Right renal pelvis (tissue), 4 donors: ENCODE measurements around the gene SHC1. TPM values are rescaled to one million over a fixed set of nuclear protein-coding genes. Genes with fewer than 3 reads are reported as not detected.

Experiments used
- DNase-seq, 4 donors: peaks; one replicate each; pipeline ENCODE4 v3.0.0-alpha.2; 2013; ENCODE audit warnings: low read depth in 4 of 4, low spot score in 3 of 4, missing footprints in 1 of 4
- polyA plus RNA-seq, 4 donors: library from polyadenylated mRNA; unstranded; fragments of 120-200 nt; gene quantifications; one replicate each; pipeline ENCODE4 v1.2.1, GENCODE V29; 2013; ENCODE audit not compliant: insufficient read length in 4 of 4

Gene SHC1
- polyA plus RNA-seq, 4 donors: 87.1 to 89.4 (median 88.0) TPM

- DNase-seq: no peak
Measured at GRCh38 chr1:154940651-154941194, 29.8 kb downstream of the SHC1 start.

DNA sequence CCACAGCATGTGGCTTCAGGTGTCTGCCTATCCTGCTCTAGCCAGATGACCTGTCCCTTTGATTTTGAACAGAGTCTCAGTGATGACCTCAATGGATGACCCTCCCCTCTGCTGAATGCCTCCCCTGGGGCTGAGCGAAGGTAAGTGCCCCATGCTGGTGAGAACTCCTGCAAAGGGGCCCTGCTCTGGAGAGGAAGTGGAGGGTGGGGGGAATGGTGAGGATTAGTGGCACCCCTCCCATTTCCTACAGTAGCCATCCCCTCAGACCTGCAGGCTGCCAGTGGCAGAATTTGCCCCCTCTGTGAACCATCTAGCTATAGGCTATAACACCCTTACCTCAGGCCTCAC lies 30.4 kb downstream of the SHC1 start:
- DNase-seq: no peak

- no peak for DNase-seq
Measured at GRCh38 chr1:154938604-154939399, 31.7 kb downstream of the SHC1 start.

DNA sequence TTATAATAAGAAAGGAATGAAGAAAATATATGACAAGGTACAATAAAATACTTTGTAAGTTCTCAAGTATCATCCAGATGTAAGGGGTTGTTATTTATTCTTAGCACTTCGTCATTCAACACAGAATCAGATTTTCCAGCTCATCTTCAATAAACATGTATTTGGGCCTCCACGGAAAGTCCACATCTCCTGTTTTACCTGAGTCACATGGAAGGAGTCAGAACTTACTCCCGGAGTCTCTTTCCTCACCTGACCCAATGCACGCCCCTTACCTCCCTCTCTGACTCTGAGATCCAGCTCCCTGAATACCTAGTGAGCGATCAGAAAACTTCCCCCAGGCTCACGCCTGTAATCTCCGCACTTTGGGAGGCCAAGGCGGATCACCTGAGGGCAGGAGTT lies 32.6 kb downstream of the SHC1 start:
- DNase-seq: no peak

DNA sequence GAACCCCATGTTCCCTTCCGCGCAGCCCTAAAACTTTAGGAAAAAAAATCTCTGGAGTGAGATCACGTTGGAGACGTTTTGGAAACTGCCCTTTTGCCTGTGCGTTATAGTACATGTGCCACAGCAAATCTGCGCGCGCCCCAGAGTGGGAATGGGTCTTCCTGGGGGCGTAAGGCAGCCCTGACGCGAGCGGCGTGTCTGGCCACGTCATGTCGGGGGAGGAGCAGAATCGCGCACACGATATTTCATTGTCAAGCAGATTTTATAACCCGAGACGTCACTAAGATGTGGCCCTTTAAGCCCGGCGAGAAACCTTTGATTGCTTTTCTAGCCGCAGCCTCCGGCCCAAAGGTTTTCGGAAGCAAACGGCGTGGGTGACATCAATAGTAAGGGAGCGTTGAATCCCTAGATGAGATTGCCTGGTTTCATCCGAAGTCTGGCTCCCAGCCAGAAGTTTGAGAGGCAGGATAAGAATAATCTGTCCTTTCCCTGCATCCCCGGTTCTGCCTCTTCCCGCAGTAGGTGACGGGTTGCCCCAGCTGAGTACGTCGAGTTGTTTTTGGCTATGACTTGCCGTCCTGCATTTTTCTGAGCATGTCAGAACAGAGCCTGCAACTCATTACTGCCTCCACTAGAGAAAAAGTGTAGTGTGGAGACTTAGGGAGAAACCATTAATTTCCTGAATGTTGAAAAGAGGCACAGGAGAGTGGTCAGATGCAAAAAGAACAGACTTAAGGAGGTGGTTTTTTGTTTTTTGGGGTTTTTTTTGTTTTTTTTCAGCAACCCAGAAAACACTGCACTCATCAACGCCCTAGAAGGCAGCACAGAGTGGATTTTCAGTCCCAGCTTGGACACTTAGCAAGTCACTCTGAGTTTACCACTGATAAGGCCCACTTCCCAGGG lies 33.2 kb downstream of the SHC1 start:
- peak; percentile 89 to 94 (median 90) for DNase-seq

DNA sequence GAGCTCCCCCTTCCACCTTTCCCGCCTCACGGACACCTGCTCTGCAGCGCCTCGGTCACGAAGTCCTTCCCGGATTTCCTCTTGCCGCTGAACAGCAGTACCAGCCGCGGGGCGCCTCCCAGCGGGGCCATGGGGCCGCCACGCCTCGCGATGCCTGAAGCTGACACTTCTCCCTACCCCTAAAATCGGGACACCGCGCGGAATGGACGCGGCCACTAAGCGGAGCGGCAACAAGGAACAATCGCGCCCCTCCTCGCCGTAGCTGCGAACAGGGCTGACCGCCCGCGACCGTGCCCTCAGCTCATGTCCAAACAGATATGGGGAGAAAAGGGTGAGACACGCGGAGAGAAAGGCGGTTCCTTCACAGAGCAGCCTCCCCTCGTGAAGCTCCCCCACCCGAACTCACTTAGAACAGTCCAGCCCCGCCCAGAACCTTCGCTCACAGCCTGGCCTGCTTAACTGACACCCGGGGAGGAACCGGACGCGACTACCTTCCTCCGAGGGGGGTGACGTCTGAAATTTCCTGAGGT lies 33.9 kb downstream of the SHC1 start, which contains the start of gene PMVK:
PMVK (minus strand) TSS at position 165 of the 530 bp plus-strand sequence; CDS start at position 131, 34 bp downstream.
- DNase-seq: peak; percentile 93 to 98 (median 95)

DNA sequence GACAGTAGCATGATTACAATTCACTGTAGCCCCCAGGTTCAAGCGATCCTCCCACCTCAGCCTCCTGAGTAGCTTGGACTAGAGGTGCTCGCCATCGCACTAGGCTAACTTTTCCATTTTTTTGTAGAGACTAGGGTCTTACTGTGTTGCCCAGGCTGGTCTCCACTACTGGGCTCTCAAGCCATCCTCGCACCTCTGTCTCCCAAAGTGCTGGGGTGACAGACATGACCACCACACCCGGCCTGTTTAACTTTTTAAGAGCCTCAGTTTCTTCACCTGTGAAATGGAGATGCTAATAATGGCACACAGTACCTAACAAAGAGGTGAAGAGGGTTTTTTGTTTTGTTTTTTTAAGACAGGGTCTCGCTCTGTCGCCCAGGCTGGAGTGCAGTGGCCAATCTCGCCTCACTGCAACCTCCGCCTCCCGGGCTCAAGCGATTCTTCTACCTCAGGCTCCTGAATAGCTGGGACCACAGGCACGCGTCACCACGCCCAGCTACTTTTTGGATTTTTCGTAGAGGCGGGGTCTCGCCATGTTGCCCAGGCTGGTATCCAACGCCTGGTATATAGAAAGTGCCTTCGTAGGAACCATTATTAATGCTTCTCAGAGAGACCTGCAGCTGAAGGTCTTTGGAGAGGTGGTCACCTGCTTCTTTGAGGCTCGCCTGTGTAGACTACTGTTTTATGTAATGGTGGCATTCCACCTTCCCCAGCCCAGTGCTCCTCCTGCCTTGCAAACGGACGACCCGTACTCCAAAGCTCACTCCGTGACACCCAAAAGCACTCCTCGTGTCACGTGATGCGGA lies 34.6 kb downstream of the SHC1 start:
- DNase-seq: no peak

DNA sequence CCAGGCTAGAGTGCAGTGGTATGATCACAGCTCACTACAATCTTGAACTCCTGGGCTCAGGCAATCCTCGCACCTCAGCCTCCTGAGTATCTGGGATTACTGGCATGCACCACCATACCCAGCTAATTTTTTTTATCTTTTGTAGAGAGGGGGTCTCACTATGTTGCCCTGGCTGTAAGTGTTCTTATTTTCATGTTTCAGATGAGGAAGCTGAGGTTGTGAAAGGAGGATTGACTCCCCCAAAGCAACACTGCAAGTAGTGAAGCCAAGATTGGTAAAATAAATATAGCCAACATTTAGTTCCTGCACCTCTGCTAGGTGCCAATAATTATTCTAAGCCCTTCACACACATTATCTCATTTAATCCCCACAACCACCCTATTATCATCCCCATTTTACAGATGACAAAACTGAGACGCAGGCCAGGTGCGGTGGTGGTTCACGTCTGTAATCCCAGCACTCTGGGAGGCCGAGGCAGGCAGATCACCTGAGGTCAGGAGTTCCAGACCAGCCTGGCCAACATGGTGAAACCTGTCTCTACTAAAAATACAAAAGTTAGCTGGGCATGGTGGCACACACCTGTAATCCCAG lies 36.1 kb downstream of the SHC1 start:
- DNase-seq: no peak

DNA sequence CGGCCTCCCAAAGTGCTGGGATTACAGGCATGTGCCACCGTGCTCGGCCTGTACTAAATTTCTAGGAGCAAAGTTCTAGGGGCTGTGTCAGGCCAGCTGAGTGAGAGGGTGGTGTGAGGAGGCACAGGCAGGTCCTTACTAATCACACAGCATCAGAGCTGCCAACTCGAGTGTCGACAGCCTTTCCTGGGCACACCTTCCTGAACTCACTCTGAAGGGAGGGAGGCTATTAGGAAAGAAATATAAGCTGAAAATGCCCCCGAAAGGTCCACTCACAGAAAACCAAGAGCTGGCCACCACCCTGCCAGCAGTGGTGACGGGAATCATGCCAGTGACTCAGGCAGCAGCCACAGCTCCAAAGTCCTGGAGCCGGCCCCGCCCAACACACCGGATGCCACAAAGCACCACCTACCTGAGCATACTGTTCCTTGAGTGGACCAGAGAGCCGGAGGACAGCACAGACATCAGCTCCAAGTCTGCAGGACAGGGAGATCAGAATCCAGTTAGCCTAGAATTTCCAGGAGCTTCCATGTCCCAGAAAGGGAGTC lies 38.5 kb downstream of the SHC1 start:
- DNase-seq: no peak

- no peak for DNase-seq
Measured at GRCh38 chr1:154926201-154926600, 44.3 kb downstream of the SHC1 start.

- no peak for DNase-seq
Measured at GRCh38 chr1:154925335-154926170, 45.0 kb downstream of the SHC1 start.

- no peak for DNase-seq
Measured at GRCh38 chr1:154923695-154924094, 46.9 kb downstream of the SHC1 start.

- no peak for DNase-seq
Measured at GRCh38 chr1:154913273-154913672, 57.3 kb downstream of the SHC1 start.

DNA sequence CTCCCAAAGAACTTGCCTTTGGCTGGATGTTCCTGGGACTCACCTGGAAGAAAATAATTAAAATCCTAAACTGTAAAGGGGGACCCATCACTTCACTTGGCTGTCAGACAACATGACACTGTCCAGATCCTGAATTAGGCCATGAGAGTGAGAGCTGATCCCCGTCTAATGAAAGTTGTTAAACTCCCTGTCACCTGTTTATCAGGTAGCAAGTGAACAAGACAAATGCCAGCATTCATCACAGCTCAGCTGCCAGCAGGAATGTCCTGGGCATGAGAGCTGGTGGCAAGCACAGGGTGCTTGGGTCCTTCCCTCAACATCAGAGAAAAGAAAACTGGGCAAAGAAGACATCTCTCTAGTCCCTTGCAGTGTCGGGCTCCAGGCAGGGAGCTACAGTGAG lies 57.8 kb downstream of the SHC1 start:
- DNase-seq: no peak

Other genes starting within 250 kb of the SHC1 start
- gene KCNN3, start 100.5 kb downstream of the SHC1 start, polyA plus RNA-seq: 1 to 10 TPM; 2.3 to 2.8 (median 2.6) TPM
- gene PMVK, start 34.0 kb downstream of the SHC1 start, polyA plus RNA-seq: 10 to 100 TPM; 33.2 to 44.8 (median 34.6) TPM
- gene PBXIP1, start 14.6 kb downstream of the SHC1 start, polyA plus RNA-seq: 10 to 100 TPM; 64.9 to 74.6 (median 71.5) TPM
- 10 to 100 TPM; 46.9 to 52.2 (median 50.7) TPM for gene PYGO2, start 9.0 kb downstream of the SHC1 start, polyA plus RNA-seq
- gene CKS1B, start 3.9 kb upstream of the SHC1 start, polyA plus RNA-seq: 100 to 1,000 TPM in 2 of 4 donors, 10 to 100 TPM in 2; 89.4 to 103 (median 100) TPM
- gene FLAD1, start 12.6 kb upstream of the SHC1 start, polyA plus RNA-seq: 10 to 100 TPM; 29.7 to 31.6 (median 30.8) TPM
- gene LENEP, start 22.8 kb upstream of the SHC1 start, polyA plus RNA-seq: under 1 TPM; 0.26 to 0.43 (median 0.34) TPM
- gene ZBTB7B, start 32.1 kb upstream of the SHC1 start, polyA plus RNA-seq: 10 to 100 TPM; 13.0 to 17.4 (median 14.4) TPM
- gene DCST2, start 63.0 kb upstream of the SHC1 start, polyA plus RNA-seq: 1 to 10 TPM; 1.6 to 2.1 (median 1.8) TPM
- under 1 TPM; 0.19 to 0.31 (median 0.28) TPM for gene DCST1, start 63.1 kb upstream of the SHC1 start, polyA plus RNA-seq
- 10 to 100 TPM; 42.9 to 63.4 (median 44.4) TPM for gene ADAM15, start 80.6 kb upstream of the SHC1 start, polyA plus RNA-seq
- gene EFNA4, start 93.0 kb upstream of the SHC1 start, polyA plus RNA-seq: 10 to 100 TPM; 18.5 to 22.9 (median 21.4) TPM
- 1 to 10 TPM; 6.0 to 7.9 (median 7.1) TPM for gene EFNA3, start 108.1 kb upstream of the SHC1 start, polyA plus RNA-seq
- gene EFNA1, start 157.1 kb upstream of the SHC1 start, polyA plus RNA-seq: 10 to 100 TPM; 67.0 to 75.7 (median 72.2) TPM
- 10 to 100 TPM; 52.7 to 63.7 (median 58.5) TPM for gene SLC50A1, start 165.1 kb upstream of the SHC1 start, polyA plus RNA-seq
- 10 to 100 TPM; 31.8 to 57.2 (median 36.6) TPM for gene DPM3, start 169.8 kb upstream of the SHC1 start, polyA plus RNA-seq
- gene KRTCAP2, start 202.6 kb upstream of the SHC1 start, polyA plus RNA-seq: 100 to 1,000 TPM; 137 to 177 (median 153) TPM
- gene TRIM46, start 203.1 kb upstream of the SHC1 start, polyA plus RNA-seq: 1 to 10 TPM; 2.7 to 4.1 (median 3.2) TPM
- 10 to 100 TPM; 28.1 to 41.7 (median 33.4) TPM for gene THBS3, start 237.2 kb upstream of the SHC1 start, polyA plus RNA-seq
- 10 to 100 TPM; 38.8 to 50.3 (median 42.0) TPM for gene MTX1, start 237.9 kb upstream of the SHC1 start, polyA plus RNA-seq